GM21360 (cell line): ENCODE data around the gene BYSL.

Experiments used
- ATAC-seq: cut with Tn5 transposase; IDR thresholded peaks from one replicate; pipeline ENCODE4 v1.9.1; 2021; ENCODE audit warnings: mild to moderate bottlenecking, moderate library complexity; ENCODE audit not compliant: unreplicated experiment

BYSL gene

GRCh38 chr6:41914869-41915530 is 6.3 kb upstream of the BYSL start:
- ATAC-seq = no peak

- ATAC-seq = no peak
Observed at GRCh38 chr6:41917528-41917927, 3.8 kb upstream of the BYSL start.

- peak; percentile 13 for ATAC-seq
Observed at GRCh38 chr6:41921712-41921998, 356 bp downstream of the BYSL start.

GRCh38 chr6:41922154-41922553 is 855 bp downstream of the BYSL start:
- no peak for ATAC-seq

- ATAC-seq = no peak
Observed at GRCh38 chr6:41927253-41927652, 6.0 kb downstream of the BYSL start.

GRCh38 chr6:41929924-41930323 is 8.6 kb downstream of the BYSL start:
- ATAC-seq = no peak

- ATAC-seq = no peak
Observed at GRCh38 chr6:41931792-41932191, 10.5 kb downstream of the BYSL start.

GRCh38 chr6:41932378-41932777 is 11.1 kb downstream of the BYSL start:
- no peak for ATAC-seq

- no peak for ATAC-seq
Observed at GRCh38 chr6:41934278-41935192, 13.2 kb downstream of the BYSL start.

- ATAC-seq = no peak
Observed at GRCh38 chr6:41935193-41935574, 13.9 kb downstream of the BYSL start.

GRCh38 chr6:41935685-41936072 is 14.4 kb downstream of the BYSL start:
- ATAC-seq = no peak

- no peak for ATAC-seq
Observed at GRCh38 chr6:41936073-41936837, 15.0 kb downstream of the BYSL start.

GRCh38 chr6:41937472-41937860 is 16.2 kb downstream of the BYSL start:
- ATAC-seq = no peak

GRCh38 chr6:41937861-41938574 is 16.7 kb downstream of the BYSL start:
- ATAC-seq = no peak

- no peak for ATAC-seq
Observed at GRCh38 chr6:41938590-41939175, 17.4 kb downstream of the BYSL start.

- ATAC-seq = no peak
Observed at GRCh38 chr6:41939176-41939847, 18.0 kb downstream of the BYSL start.

- ATAC-seq = no peak
Observed at GRCh38 chr6:41939848-41940758, 18.8 kb downstream of the BYSL start.

GRCh38 chr6:41940759-41941279 is 19.5 kb downstream of the BYSL start:
- no peak for ATAC-seq
